Measurements from ENCODE around the gene ZNF438. TPM values are rescaled to one million over a fixed set of nuclear protein-coding genes. Genes with fewer than 3 reads are reported as not detected.

ZNF438 gene
- total RNA-seq, 1 experiment from 2014 or later, result 0.83 TPM

DNA sequence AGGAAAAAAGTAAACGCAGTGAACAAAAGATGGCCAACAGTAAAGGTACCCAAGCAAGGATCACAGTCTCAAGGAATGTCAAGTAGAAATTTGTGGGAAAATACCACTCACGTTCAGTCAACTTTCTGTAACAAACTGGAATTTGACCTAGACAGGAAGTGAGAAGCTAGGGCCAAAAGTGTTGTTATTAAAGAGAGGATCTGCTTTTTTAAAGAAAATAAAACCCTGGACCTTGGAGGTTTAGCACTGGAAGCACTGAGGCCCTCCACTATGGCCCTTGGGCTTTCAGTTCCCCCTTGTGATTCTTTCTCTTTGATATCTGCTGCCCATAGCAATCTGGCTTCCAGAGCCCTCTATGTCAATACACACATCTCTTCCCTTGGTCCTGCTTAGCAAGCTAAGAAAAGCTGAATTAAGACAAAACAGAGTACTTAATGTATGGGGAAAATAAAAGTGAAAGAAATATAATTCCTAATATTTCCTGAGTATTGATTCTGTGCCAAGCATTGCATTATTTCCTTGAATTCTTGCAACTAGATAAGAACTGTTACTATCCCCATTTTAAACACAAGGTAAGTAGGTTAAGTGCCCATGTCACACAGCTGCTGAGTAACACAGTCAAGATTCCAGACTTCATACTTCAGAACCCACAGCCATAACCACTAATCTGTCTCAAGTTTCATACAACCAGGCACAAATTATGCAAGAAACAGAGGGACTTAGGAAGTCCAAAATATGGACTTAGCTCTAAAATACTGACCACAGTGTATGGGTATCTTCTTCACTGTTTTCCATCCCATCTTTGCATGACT is 2.6 kb upstream of the ZNF438 start:
- WGBS (ENCODE audit: extremely low coverage, insufficient read length, low lambda C conversion rate), result no CpG with 5 or more reads among the region's 2 CpGs
- Mint-ChIP-seq H3K27me3 (ENCODE audit: low read depth) (peaks cover 62% of the 10 kb centered on the region), H3K36me3 (ENCODE audit: insufficient read depth in 1 of 3, low read depth in 3 of 3) (no peaks in the 10 kb centered on the region; a peak in 1 of 7 replicates), H3K9me3 (peaks cover 0 to 3% of the 10 kb centered on the region in 2 experiments; a peak in 2 of 5 replicates), H3K4me3 (no peak overlapping the region), H3K4me1 (peaks cover 39 to 42% of the 10 kb centered on the region in 2 experiments), H3K27ac (no peak overlapping the region)
- TF ChIP-seq, protein P1, sequence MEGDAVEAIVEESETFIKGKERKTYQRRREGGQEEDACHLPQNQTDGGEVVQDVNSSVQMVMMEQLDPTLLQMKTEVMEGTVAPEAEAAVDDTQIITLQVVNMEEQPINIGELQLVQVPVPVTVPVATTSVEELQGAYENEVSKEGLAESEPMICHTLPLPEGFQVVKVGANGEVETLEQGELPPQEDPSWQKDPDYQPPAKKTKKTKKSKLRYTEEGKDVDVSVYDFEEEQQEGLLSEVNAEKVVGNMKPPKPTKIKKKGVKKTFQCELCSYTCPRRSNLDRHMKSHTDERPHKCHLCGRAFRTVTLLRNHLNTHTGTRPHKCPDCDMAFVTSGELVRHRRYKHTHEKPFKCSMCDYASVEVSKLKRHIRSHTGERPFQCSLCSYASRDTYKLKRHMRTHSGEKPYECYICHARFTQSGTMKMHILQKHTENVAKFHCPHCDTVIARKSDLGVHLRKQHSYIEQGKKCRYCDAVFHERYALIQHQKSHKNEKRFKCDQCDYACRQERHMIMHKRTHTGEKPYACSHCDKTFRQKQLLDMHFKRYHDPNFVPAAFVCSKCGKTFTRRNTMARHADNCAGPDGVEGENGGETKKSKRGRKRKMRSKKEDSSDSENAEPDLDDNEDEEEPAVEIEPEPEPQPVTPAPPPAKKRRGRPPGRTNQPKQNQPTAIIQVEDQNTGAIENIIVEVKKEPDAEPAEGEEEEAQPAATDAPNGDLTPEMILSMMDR (conservative IDR thresholded peaks at IDR 0.05), result no peak
- H3K23me2 ChIP-seq (ENCODE audit: insufficient read length, low read depth, low read length, poor library complexity, severe bottlenecking), result no peaks in the 10 kb centered on the region
- H3K18ac ChIP-seq (ENCODE audit: insufficient read length, low read depth, low read length), result no peak overlapping the region
- H3K79me2 ChIP-seq (ENCODE audit: insufficient read depth, low read length), result no peaks in the 10 kb centered on the region
- peaks cover 4% of the 10 kb centered on the region; the same call in 1 of the 2 replicates for H3K4me1 ChIP-seq (ENCODE audit: insufficient read depth, low read length)
- no peak overlapping the region for H2AFZ ChIP-seq (ENCODE audit: low read length)
- H3K4me2 ChIP-seq (ENCODE audit: insufficient read depth, insufficient read length, low read length), result no peak overlapping the region
- H4K8ac ChIP-seq (replicated peaks; ENCODE audit: insufficient read length, low read depth, low read length), result no peak overlapping the region
- no peak for DNase-seq
- no peaks in the 10 kb centered on the region for H3K27me3 ChIP-seq (ENCODE audit: insufficient read depth, low read length)
- H2BK120ac ChIP-seq (ENCODE audit: low read depth, low read length, poor library complexity, severe bottlenecking), result no peak overlapping the region
- H3K9me3 ChIP-seq (ENCODE audit: control insufficient read depth, low read depth, low read length), result no peaks in the 10 kb centered on the region
- no peak overlapping the region for H3K27ac ChIP-seq (ENCODE audit: insufficient read length, low read depth, low read length)
- H2BK12ac ChIP-seq (ENCODE audit: insufficient read length, low read depth, low read length), result no peak overlapping the region
- H3K14ac ChIP-seq (ENCODE audit: insufficient read depth, low read length), result no peak overlapping the region
- no peak overlapping the region for H2BK15ac ChIP-seq (ENCODE audit: low read depth, low read length)
- no peaks in the 10 kb centered on the region for H3K79me1 ChIP-seq (ENCODE audit: insufficient read depth, low read depth, low read length, poor library complexity, severe bottlenecking)
- no peak overlapping the region for H3K4ac ChIP-seq (ENCODE audit: low read depth, low read length)
- H2BK5ac ChIP-seq (ENCODE audit: insufficient read length, low read length), result no peak overlapping the region
- H3K56ac ChIP-seq (ENCODE audit: insufficient read length, low read depth, low read length), result no peak overlapping the region
- no peak overlapping the region for H2AK5ac ChIP-seq (ENCODE audit: insufficient read length, low read length)
- H3K9ac ChIP-seq (ENCODE audit: extremely low read depth, insufficient read length, low read length), result no peak overlapping the region
- no peak overlapping the region for H3T11ph ChIP-seq (ENCODE audit: low read length)
- no peaks in the 10 kb centered on the region for H4K20me1 ChIP-seq (ENCODE audit: control insufficient read depth, insufficient read depth, insufficient read length)
- H4K91ac ChIP-seq (ENCODE audit: insufficient read length, low read depth, low read length), result no peak overlapping the region
- no peak overlapping the region for H3K23ac ChIP-seq (ENCODE audit: insufficient read length, low read depth, low read length)
- no peak overlapping the region for H4K5ac ChIP-seq (ENCODE audit: insufficient read length, low read depth, low read length)
- no peak overlapping the region for H2BK20ac ChIP-seq (ENCODE audit: low read depth, low read length, poor library complexity, severe bottlenecking)
